ENCODE measurements around the gene CSNK1G3. TPM values are rescaled to one million over a fixed set of nuclear protein-coding genes. Genes with fewer than 3 reads are reported as not detected.

Gene CSNK1G3
- total and polyA plus RNA-seq, 2 of the 4 experiments (the other 2 are of a cell fraction): 16.4 to 26.2 TPM

DNA sequence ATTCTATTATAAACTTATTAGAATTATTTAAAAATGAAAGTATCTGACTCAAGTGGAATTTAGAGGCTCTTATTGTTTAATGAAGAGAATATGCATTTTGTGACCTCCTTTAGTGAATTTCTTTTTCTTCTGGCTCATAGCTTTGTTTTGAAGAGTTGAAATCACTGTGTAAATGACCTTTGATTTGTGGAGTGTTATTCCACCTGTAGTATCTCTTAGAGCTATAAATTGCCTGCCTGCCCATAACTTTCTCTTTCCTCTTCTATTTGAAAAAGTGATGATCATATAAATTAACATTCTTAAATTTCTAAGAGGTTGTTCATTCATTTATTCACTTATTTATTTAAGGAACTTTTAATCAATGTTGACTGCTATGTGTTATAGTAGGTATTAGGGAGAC lies 16.1 kb downstream of the CSNK1G3 start:
- no peak for ATAC-seq (ENCODE audit: low read depth)
- Histone ChIP-seq H3K27me3 (ENCODE audit: control insufficient read depth, insufficient read depth, low read length) (no peaks in the 10 kb centered on the region), H2BK15ac (ENCODE audit: low read depth, low read length) (no peak overlapping the region), H2AK9ac (replicated peaks; ENCODE audit: low read depth, low read length, poor library complexity) (no peak overlapping the region), H3K14ac (replicated peaks; ENCODE audit: low read depth, low read length) (no peak overlapping the region), H3K79me1 (ENCODE audit: low read depth in 1 of 2, low read length in 2 of 2) (peaks cover 17 to 41% of the 10 kb centered on the region in 2 experiments), H3K9ac (ENCODE audit: low read depth, low read length) (no peak overlapping the region), H4K91ac (ENCODE audit: insufficient read depth, low read depth, low read length) (no peak overlapping the region), H3K56ac (ENCODE audit: extremely low read depth, insufficient read depth, low read length) (no peak overlapping the region), H3K36me3 (ENCODE audit: control insufficient read depth, insufficient read depth, low read length) (no peaks in the 10 kb centered on the region; the same call in 1 of the 2 replicates), H4K20me1 (ENCODE audit: insufficient read depth, low read length) (peaks cover 28% of the 10 kb centered on the region; the same call in 1 of the 2 replicates), H3K9me1 (ENCODE audit: insufficient read depth, low read length) (no peaks in the 10 kb centered on the region), H3K4me2 (ENCODE audit: low read depth, low read length) (no peak overlapping the region), H3K18ac (ENCODE audit: low read depth, low read length) (no peak overlapping the region), H3K9me3 (ENCODE audit: control insufficient read depth, insufficient read depth, low read length) (no peaks in the 10 kb centered on the region), H3K23ac (ENCODE audit: low read depth, low read length) (no peak overlapping the region), H4K5ac (ENCODE audit: low read depth, low read length) (no peak overlapping the region), H2BK5ac (ENCODE audit: low read depth, low read length, poor library complexity, severe bottlenecking) (no peak overlapping the region), H2BK20ac (ENCODE audit: low read depth, low read length) (no peak overlapping the region), H3K4me3 (ENCODE audit: insufficient read depth, low read depth, low read length) (no peak overlapping the region), H2AFZ (replicated peaks; ENCODE audit: low read length, poor library complexity) (no peak overlapping the region), H4K8ac (ENCODE audit: low read depth in 2 of 2, low read length in 2 of 2) (no peak overlapping the region), H3K4me1 (ENCODE audit: control insufficient read depth, insufficient read depth, low read length) (no peaks in the 10 kb centered on the region), H3K27ac (ENCODE audit: insufficient read depth, low read length) (no peak overlapping the region), H2BK120ac (ENCODE audit: low read depth, low read length) (no peak overlapping the region), H3K4ac (ENCODE audit: low read depth, low read length) (no peak overlapping the region), H2AK5ac (ENCODE audit: low read depth, low read length) (no peak overlapping the region)
- intact Hi-C loops (cut with micrococcal nuclease): no loop called here
- in situ Hi-C loops (cut with MboI; ENCODE audit: low sequenced_read_pairs): no loop called here
- CTCF ChIA-PET: no interaction called here
- TF ChIP-seq RCOR1 (IDR thresholded peaks at IDR 0.05; ENCODE audit: insufficient replicate concordance, low read length): no peak
- TF ChIP-seq FOS (IDR thresholded peaks at IDR 0.05; ENCODE audit: low read depth, low read length): no peak
- TF ChIP-seq, protein P1, sequence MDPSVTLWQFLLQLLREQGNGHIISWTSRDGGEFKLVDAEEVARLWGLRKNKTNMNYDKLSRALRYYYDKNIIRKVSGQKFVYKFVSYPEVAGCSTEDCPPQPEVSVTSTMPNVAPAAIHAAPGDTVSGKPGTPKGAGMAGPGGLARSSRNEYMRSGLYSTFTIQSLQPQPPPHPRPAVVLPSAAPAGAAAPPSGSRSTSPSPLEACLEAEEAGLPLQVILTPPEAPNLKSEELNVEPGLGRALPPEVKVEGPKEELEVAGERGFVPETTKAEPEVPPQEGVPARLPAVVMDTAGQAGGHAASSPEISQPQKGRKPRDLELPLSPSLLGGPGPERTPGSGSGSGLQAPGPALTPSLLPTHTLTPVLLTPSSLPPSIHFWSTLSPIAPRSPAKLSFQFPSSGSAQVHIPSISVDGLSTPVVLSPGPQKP (IDR thresholded peaks at IDR 0.05; ENCODE audit: borderline replicate concordance, low read depth, low read length): no peak
- TF ChIP-seq SMC3 (IDR thresholded peaks at IDR 0.05; ENCODE audit: low read depth, low read length): no peak
- no peak for TF ChIP-seq CHD1 (IDR thresholded peaks at IDR 0.05; ENCODE audit: low read depth, low read length)
- no peak for TF ChIP-seq POLR2A (IDR thresholded peaks at IDR 0.05; ENCODE audit: low read depth, low read length)
- TF ChIP-seq MXI1 (IDR thresholded peaks at IDR 0.05; ENCODE audit: borderline replicate concordance, low read depth, low read length): no peak
- TF ChIP-seq BHLHE40 (IDR thresholded peaks at IDR 0.05; ENCODE audit: low read depth, low read length): no peak
- TF ChIP-seq, protein P2, sequence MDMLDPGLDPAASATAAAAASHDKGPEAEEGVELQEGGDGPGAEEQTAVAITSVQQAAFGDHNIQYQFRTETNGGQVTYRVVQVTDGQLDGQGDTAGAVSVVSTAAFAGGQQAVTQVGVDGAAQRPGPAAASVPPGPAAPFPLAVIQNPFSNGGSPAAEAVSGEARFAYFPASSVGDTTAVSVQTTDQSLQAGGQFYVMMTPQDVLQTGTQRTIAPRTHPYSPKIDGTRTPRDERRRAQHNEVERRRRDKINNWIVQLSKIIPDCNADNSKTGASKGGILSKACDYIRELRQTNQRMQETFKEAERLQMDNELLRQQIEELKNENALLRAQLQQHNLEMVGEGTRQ (IDR thresholded peaks at IDR 0.05; ENCODE audit: low read depth, low read length): no peak
- no peak for TF ChIP-seq MAZ (IDR thresholded peaks at IDR 0.05; ENCODE audit: borderline replicate concordance, low read depth, low read length)
- POLR2A ChIA-PET (ENCODE audit: unreplicated experiment): no interaction called here
- dilution Hi-C loops (cut with HindIII; ENCODE audit: low sequenced_read_pairs, unreplicated experiment): no loop called here
- DNase-seq: no peak
- no TSS peak for BruUV-seq (replicated peaks)

Data from IMR-90 (cell line).